Stimulated activated CD4-positive, alpha-beta T cell treated with anti-CD3 and anti-CD28 coated beads, Interleukin-15, amount 100 ng/mL, for 1 hour (primary cell): ENCODE results near the gene MVP.
A peak's percentile ranks its signal among the peaks of the same experiment; 100 is the strongest.

Experiments
- DNase-seq, 2 donors: peaks; one replicate each; pipeline ENCODE4 v3.0.0-alpha.2; 2020; ENCODE audit warnings: low read depth in 1 of 2, low spot score in 1 of 2

Gene MVP

DNA sequence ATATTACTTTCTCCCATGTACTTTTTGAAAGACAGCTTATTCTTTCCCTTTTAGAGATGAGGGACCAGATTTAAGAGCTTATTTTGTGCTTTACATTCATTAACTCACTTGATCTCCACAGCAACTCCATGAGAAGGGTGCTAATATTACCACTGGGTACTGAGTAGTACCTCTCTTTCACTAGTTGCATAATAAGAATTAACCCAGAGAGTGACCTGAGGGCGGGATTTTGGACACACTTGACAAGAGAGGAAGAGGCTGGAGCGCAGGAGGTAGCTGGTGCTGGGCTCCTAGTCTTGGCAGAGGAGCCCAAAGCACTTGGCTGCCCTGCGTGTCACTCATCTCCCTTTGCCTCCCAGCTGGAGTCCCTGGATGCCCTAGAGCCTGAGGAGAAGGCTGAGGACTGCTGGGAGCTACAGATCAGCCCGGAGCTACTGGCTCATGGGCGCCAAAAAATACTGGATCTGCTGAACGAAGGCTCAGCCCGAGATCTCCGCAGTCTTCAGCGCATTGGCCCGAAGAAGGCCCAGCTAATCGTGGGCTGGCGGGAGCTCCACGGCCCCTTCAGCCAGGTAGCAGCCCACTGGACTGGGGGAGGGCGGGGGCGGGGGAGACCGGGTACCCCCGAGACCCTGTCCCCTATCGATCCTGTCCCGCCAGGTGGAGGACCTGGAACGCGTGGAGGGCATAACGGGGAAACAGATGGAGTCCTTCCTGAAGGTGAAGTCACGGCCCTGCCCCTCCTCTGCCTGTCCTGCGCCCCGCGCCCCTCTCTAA lies 15.6 kb upstream of the MVP start:
- no peak for DNase-seq

GRCh38 chr16:29805232-29806098 lies 14.8 kb upstream of the MVP start:
- peak; percentile 96 to 97 for DNase-seq

GRCh38 chr16:29806099-29806579 lies 14.1 kb upstream of the MVP start, which contains the start of gene MAZ:
Gene MAZ, plus strand, starts transcription at chr16:29806529. Its CDS starts 173 bp downstream, at chr16:29806702.
- peak in 1 of 2 donors; percentile 74 for DNase-seq

DNA sequence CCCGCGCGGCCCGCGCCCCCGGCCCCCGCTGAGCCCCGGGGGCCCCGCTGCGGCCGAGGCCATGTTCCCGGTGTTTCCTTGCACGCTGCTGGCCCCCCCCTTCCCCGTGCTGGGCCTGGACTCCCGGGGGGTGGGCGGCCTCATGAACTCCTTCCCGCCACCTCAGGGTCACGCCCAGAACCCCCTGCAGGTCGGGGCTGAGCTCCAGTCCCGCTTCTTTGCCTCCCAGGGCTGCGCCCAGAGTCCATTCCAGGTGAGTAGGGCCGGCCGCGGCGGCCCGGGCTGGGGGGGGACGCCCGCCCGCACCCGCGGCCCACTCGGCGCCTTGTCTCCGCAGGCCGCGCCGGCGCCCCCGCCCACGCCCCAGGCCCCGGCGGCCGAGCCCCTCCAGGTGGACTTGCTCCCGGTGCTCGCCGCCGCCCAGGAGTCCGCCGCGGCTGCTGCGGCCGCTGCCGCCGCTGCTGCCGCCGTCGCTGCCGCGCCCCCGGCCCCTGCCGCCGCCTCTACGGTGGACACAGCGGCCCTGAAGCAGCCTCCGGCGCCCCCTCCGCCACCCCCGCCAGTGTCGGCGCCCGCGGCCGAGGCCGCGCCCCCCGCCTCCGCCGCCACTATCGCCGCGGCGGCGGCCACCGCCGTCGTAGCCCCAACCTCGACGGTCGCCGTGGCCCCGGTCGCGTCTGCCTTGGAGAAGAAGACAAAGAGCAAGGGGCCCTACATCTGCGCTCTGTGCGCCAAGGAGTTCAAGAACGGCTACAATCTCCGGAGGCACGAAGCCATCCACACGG lies 13.4 kb upstream of the MVP start:
- peak in 1 of 2 donors; percentile 49 for DNase-seq

DNA sequence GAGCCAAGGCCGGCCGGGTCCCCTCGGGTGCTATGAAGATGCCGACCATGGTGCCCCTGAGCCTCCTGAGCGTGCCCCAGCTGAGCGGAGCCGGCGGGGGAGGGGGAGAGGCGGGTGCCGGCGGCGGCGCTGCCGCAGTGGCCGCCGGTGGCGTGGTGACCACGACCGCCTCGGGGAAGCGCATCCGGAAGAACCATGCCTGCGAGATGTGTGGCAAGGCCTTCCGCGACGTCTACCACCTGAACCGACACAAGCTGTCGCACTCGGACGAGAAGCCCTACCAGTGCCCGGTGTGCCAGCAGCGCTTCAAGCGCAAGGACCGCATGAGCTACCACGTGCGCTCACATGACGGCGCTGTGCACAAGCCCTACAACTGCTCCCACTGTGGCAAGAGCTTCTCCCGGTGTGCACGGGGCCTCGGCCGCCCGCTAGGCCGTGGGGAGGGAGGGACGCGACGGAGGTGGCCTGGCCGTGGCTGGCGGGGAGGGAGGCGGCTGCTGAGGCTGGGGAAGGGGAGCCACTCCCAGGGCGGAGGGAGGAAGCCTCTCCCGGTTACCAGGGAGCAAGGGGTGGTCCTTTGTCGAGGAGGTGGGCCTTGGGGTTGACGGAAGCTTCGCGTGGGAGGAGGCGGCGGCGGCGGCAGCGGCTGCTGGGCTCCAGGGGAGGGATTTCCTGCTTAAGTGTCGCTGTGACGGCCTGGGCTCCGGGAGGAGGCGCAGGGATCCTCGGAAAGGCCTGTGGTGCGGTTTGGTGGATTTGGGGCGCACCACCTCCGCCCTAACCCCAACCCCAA lies 12.6 kb upstream of the MVP start:
- peak; percentile 72 to 74 for DNase-seq

DNA sequence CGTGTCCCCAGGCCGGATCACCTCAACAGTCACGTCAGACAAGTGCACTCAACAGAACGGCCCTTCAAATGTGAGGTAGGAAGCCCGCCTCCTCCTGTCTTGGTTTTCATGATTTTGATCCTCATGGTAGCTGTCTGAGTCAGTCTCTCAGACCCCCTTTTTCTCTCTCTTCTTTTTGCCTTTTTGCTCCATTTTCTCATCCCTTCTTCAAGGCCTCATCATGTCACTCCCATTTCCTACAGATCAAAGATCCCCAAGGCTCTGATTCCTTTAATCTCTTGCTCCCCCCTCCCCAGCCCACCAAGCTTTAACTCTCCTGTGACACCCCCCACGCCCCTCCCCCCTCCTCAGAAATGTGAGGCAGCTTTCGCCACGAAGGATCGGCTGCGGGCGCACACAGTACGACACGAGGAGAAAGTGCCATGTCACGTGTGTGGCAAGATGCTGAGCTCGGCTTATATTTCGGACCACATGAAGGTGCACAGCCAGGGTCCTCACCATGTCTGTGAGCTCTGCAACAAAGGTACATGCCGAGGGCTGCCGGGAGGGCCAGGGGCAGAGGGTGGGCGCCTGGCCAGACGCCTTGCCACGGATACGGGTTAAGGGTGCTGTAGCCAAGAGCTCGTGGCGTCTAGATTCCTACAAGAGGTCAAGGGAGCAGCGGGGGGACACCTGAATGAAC lies 11.9 kb upstream of the MVP start:
- DNase-seq = no peak

DNA sequence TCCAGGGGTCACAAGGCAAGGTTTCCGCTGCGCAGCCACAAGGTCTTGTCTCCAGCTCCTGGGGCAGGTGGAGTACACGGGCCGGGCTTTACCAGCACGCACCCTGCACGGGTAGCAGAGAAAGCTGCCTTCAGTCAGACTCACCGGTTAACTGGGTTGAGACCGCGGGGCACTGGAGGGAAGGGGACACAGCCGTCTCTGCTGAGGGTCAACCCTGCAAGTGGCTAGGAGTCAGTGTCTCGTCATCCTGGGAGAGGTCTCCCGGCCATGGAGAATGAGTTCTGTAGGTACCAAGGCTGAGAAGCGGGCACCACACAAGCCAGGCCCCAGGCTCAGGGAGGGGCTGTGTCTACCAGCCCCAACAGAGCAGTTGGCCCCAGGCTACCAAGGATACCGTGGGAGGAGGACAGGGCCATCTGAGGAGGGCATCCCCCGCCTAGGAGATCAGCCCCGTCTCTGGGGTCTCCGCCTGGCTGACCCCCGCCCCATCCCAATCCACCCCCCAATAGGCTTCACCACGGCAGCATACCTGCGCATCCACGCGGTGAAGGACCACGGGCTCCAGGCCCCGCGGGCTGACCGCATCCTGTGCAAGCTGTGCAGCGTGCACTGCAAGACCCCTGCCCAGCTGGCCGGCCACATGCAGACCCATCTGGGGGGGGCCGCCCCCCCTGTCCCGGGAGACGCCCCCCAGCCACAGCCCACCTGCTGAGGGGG lies 11.1 kb upstream of the MVP start:
- DNase-seq = no peak

DNA sequence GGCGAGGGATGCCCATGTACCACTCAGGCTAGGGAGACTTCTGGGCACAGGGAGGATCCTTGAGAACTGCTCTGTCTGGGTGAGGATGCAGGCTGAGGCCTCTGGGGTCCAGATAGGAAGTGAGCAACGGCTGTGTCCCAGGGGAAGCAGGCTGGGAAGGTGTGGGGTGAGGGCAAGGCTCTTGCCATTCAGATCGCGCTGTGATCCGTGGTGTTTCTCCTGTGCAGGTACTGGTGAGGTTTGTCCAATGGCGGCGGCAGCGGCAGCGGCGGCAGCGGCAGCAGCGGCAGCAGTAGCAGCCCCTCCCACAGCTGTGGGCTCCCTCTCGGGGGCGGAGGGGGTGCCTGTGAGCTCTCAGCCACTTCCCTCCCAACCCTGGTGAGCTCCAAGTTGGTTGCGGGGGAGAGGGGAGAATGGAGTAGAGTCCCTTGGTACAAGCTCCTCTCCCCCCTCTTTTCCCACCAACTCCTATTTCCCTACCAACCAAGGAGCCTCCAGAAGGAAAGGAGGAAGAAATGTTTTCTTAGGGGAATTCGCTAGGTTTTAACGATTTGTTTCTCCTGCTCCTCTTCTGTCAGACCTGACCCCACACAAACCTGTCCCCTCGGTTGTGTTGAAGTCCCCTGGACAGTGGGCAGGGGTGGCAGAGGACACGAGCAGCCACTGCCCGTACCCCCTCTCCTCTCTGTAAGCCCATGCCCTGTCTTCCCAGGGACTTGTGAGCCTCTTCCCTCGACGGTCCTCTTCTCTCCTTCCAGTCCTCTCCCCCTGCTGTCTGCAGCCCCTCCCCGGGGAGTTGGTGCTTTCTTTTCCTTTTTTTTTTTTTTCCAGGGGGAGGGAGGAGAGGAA lies 10.2 kb upstream of the MVP start:
- DNase-seq = no peak

GRCh38 chr16:29810699-29811169 lies 9.5 kb upstream of the MVP start:
- no peak for DNase-seq

- DNase-seq = peak; percentile 37 to 51
Measured at GRCh38 chr16:29811170-29811895, 8.9 kb upstream of the MVP start.

GRCh38 chr16:29811896-29812665 lies 8.2 kb upstream of the MVP start, which contains the start of gene PRRT2:
Gene PRRT2, plus strand, starts transcription at chr16:29812193. Its CDS starts 862 bp downstream, at chr16:29813055.
- DNase-seq = peak in 1 of 2 donors; percentile 40

DNA sequence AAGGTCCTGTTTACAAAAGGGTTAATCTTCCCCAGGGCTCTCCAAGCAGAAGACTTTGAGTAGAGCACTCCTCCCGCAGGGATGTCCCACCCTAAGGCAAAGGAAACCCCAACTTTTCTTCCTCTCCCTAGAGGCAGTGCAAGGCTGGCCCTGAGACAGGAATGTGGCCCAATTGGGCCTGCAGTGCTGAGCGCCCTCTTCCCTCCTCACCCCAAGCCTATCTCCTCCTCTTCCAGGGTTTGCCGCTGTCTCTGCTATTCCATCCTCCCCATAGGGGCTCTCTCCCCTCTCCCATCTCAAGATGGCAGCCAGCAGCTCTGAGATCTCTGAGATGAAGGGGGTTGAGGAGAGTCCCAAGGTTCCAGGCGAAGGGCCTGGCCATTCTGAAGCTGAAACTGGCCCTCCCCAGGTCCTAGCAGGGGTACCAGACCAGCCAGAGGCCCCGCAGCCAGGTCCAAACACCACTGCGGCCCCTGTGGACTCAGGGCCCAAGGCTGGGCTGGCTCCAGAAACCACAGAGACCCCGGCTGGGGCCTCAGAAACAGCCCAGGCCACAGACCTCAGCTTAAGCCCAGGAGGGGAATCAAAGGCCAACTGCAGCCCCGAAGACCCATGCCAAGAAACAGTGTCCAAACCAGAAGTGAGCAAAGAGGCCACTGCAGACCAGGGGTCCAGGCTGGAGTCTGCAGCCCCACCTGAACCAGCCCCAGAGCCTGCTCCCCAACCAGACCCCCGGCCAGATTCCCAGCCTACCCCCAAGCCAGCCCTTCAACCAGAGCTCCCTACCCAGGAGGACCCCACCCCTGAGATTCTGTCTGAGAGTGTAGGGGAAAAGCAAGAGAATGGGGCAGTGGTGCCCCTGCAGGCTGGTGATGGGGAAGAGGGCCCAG lies 7.3 kb upstream of the MVP start:
- DNase-seq = no peak

DNA sequence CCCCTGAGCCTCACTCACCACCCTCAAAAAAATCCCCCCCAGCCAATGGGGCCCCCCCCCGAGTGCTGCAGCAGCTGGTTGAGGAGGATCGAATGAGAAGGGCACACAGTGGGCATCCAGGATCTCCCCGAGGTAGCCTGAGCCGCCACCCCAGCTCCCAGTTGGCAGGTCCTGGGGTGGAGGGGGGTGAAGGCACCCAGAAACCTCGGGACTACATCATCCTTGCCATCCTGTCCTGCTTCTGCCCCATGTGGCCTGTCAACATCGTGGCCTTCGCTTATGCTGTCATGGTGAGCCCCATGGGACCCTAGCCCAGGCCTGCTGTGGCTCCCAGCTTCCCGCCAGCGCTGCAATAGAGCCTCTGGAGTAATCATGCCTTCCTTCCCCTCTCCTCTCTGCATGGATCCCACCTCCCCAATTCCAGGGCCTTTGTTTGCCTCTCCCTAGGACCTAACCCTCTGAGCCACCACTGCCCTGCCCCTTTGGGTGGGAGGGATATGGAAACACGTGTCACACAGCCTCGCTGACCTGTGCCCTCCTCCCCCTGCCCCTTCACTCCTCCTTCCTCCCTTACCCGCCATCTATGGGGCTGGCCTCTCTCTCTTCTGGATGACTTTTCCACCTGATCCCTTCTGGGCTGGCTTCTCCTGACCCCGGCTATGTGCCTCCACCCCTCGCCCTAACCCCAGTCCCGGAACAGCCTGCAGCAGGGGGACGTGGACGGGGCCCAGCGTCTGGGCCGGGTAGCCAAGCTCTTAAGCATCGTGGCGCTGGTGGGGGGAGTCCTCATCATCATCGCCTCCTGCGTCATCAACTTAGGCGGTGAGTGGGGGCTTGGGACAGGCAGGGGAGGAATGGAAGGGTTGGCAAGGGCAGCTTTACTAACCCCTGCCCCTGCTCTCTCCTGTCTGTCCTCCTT lies 6.4 kb upstream of the MVP start:
- no peak for DNase-seq

DNA sequence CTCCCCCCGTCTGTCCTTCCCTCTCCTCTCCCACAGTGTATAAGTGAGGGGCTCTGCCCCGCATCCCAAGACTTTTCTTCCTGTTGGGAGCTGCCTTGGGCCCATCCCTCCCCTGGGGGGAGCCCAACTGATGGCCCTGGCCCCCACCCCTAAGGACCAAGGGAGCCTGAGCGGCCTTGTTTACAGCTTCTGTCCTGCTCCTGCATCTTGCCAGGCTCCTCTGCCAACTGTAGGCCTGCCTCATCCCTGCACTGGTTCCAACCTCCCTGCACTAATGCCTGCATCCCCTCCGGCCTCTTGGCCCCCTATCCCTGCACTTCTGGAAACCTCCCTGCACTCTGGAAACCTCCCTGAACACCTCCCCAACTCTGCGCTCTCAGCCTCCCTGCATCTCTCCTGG lies 5.7 kb upstream of the MVP start:
- no peak for DNase-seq
